Right lung (tissue), 5 donors: ENCODE measurements around the gene MAP3K5. TPM values are rescaled to one million over a fixed set of nuclear protein-coding genes. Genes with fewer than 3 reads are reported as not detected.
A peak's percentile ranks its signal among the peaks of the same experiment; 100 is the strongest.

ENCODE experiments used
- DNase-seq, 2 donors: peaks; one replicate each; pipeline ENCODE4 v3.0.0-alpha.2; 2013
- polyA plus RNA-seq, 5 donors: library from polyadenylated mRNA; unstranded; fragments of 120-200 nt; gene quantifications; one replicate each; pipeline versions ENCODE4 v1.2.1 to v1.2.3, GENCODE V29; 2013; ENCODE audit warnings: inconsistent platforms in 1 of 5, low replicate concordance in 1 of 5; ENCODE audit not compliant: insufficient read length in 5 of 5, insufficient read depth in 1 of 5

The MAP3K5 gene
- polyA plus RNA-seq, 5 donors, result 6.0 to 7.4 (median 7.0) TPM

DNA sequence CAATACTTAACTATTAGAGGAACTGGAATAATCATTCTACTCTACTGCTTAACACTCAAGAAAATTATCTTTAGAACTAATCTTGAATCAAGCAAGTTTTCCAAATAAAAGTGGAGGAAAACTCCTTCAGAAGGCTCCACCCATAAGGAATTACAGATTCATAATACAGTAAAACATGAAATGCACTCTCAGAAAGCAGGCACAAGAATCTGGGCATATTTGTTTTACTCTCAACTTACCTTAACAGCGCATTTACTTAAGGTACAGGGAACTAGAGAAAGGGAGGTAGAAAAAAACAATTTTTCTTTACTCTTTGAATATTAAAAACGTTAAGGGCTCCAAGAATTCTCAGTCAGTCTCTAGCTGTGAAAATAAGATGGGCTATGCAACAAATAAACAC is 140.3 kb downstream of the MAP3K5 start:
- DNase-seq, result no peak

DNA sequence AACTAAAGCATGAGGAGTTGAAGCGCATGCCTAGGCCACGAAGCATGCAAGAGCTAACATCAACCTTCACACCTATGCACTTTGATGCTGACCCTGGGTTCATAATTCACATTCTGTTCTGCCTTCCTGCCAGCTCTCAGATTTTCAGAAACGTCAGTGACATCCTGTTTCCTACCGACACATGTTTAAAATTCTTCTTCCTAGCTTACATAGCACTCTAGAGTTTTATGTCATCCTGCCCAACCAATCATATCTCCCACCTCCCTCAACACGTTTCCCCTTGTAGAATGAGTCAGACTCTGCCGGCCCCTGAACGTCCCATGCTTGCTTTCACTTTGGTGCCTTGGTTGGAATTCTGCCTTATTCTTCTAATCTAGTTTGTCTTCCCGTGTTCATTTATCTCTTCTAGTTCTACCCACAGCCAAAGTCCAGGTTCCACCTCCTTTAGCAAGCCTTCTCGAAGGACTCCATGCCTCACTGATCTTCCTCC is 144.9 kb downstream of the MAP3K5 start:
- no peak for DNase-seq

- DNase-seq, result no peak
These were observed 145.9 kb downstream of the MAP3K5 start for GRCh38 chr6:136646377-136646776.

DNA sequence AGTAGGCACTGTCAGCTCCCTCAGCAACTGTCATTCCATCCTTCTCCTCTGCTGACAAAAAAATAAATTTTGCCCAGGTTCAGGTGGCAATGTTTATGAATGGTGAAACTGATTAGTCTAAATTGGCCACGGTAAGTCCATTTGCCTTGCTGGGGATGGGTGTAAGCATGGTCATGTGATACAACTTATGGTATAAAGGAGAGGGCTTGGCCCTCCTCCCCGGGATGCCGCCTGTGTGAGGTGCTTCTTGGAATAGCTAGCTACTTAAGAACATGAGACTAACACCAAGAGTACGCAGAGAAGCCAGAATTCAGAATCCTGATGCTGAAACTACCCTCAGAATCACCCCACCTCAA is 147.7 kb downstream of the MAP3K5 start:
- no peak for DNase-seq

- peak; percentile 73 to 79 for DNase-seq
These were observed 148.3 kb downstream of the MAP3K5 start for GRCh38 chr6:136643850-136644596.

- DNase-seq, result no peak
These were observed 150.3 kb downstream of the MAP3K5 start for GRCh38 chr6:136641873-136642465.

DNA sequence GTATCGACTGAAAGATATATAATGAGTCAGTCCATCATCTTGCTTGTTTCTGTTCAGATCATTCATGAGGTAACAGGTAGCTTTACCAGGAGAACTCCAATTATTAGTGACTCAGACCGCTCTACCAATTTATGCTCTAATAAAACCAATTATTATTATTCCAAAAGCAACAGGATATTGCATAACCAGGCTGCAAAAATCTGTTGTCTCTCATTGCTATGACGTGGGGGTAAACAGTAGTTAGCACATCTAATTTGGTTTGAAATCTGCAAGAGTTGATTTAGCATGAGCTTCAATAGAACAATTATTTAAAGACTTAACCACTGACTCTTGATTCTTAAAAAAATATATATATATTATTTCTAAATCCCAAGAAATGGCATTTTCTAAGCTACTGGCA is 151.1 kb downstream of the MAP3K5 start:
- DNase-seq, result no peak

- no peak for DNase-seq
These were observed 152.0 kb downstream of the MAP3K5 start for GRCh38 chr6:136640132-136640915.

- no peak for DNase-seq
These were observed 152.6 kb downstream of the MAP3K5 start for GRCh38 chr6:136639702-136640101.

DNA sequence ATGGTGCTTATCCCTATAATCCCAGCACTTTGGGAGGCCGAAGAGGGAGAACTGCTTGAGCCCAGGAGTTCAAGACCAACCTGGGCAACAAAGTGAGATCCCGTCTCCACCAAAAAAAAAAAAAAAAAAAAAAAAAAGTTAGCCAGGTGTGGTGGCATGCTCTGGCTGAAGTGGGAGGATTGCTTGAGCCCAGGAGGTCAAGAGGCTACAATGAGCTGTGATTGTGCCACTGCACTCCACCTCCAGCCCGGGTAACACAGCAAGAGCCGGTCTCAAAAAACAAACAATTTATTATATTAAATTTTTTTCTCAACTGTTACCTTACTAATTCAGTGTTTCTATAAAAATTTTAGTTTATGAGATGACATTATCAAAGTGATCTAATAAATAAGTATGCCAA is 156.7 kb downstream of the MAP3K5 start:
- DNase-seq, result no peak

GRCh38 chr6:136633355-136633754 is 158.9 kb downstream of the MAP3K5 start:
- no peak for DNase-seq

DNA sequence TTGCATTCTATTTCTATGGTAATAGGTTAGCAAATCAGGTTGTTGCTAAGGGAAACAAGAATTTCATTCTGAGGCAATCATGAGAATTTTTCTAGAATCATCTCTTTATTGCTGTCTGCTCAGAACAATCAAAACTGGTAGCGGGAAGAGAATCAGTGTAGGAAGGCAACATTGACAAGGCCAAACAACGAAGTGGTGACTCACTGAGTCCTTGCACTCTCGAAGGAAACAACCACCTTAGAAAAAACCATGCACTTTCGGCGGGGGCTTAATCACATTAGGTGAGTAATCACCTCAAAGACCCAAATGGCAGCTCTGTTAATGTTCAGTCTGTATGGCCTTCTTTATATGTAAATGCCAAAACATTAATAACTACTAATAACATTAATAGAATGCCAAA is 163.3 kb downstream of the MAP3K5 start:
- no peak for DNase-seq

DNA sequence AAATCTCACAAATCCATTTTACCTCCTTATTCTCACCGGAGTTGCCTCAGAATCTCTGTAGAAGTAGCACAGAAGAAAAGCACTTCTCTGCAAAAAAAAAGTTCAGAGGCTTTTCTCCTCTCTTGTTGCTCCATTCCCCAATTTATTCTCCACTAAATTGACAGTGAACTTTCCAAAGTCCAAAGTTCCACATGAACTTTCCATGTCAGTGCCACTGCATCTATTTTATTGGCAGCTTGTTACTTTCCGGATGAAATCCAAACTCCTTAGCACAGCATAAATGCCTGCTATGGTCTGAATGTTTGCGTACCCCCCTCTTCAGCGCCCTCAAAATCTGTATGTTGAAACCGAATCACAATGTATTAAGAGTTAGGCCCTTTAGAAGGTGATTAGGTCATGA is 165.1 kb downstream of the MAP3K5 start:
- no peak for DNase-seq

- DNase-seq, result no peak
These were observed 167.0 kb downstream of the MAP3K5 start for GRCh38 chr6:136625293-136625692.

DNA sequence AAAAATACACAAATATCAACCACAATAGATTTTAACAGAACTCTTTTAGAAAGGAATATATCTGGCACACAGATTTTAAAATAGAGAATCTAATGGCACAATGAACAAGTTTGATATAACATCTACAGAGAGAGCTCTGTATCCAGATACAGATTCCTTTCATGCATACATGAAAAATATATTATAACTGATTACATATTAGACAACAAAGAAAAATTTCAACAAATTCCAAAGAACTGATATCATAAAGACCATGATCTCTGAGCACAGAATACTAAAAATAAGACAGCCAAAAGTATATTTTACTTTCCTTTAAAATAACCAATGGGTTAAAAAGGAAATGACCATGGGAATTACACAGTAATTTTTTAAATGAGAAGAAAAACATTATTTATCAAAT is 167.9 kb downstream of the MAP3K5 start:
- DNase-seq, result no peak

- no peak for DNase-seq
These were observed 174.2 kb downstream of the MAP3K5 start for GRCh38 chr6:136618086-136618485.

- DNase-seq, result no peak
These were observed 175.8 kb downstream of the MAP3K5 start for GRCh38 chr6:136616527-136616926.

DNA sequence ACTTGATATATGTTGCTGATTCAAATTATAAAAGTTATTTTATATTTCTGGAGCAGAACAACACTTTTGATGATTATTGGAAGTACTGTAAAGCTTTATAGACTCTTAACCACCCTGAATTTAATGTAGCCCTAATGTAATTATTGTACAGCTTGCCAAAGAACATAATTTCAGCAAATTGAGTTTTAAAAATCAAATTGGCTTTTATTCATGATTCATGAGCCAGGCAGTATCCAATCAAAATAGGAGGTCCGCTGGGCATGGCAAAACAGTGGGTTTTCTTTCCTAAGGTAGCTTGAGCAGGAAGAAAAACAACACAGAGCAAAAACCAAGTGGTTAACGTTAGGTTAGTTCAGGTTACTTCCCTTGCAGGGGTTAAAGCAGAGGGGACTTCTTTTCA is 177.3 kb downstream of the MAP3K5 start:
- no peak for DNase-seq

DNA sequence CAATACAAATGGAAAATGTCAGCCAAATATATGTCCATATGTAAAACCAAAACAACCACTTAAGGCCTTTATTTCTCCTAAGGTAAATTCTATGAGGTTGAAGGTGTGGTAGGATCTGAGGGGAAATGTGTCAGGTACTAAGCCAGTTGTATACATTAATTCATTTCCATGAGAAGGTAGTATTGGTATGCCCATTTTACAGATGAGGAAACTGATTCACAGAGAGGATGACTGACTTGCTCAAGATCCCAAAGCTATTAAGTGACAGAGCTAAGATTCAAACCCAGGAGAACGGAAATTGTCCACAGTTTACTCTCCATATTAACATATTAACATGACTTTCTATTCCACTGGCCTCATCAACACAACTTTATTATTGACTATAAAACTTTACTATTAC is 177.9 kb downstream of the MAP3K5 start:
- DNase-seq, result no peak

GRCh38 chr6:136613477-136613876 is 178.8 kb downstream of the MAP3K5 start:
- DNase-seq, result no peak

DNA sequence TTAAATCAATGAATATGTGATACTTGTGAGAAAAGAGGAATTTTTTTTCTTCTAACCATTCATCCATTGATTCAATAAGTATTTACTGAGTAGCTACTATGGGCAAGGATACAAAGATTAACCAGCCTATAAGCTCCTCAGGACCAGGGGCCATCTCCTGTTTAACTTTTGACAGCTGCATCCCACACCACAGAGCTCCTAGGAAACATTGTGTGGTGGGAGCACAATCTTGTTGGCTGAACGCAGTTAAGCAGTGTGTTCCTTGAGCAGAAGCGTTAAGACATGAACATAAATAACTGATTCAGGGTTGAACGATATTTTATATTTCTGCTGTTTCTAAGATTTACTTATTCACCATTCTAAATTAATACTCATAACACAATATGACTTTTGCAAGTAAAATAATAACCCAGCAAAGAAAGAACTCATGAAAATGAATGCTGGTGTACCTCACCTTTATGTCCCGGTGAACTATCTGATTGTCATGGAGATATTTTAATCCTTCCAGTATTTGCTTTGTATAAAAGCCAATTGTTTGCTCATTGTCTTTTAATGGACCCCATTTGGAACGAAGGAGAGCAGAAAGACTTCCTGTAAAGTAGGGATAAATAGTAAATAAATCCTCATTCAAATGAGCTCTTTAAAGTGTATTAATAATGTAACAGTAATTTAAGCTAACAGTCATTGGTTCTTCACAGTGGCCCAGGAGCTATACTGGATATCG is 179.4 kb downstream of the MAP3K5 start:
- DNase-seq, result no peak

DNA sequence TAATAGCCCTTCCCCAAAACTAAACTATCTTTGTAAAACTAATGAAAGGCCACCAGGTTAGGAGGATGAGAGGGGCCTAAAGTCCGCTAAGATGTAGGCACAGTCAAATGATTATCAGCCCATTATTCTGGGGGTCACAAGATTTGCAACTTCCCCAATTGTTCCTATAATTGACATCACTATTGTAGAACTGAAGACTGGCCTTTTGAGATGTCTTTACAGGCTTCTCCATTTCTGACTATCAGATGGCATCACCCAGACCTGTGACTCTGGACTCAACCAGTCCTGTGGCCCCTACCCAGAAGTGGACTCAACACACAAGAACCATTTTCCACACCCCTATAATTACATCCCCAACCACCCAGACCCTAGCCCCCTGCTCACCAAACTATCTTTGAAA is 180.5 kb downstream of the MAP3K5 start:
- no peak for DNase-seq
